Neuron (in vitro differentiated cells): ENCODE measurements around the gene WNT8B.
A peak's percentile ranks its signal among the peaks of the same experiment; 100 is the strongest.

Source experiments
- H2AFZ ChIP-seq: one replicate; pipeline ENCODE4 v1.6.1; 2013; ENCODE audit warnings: low read depth, mild to moderate bottlenecking, inconsistent platforms, low read length, moderate library complexity
- H3K27me3 ChIP-seq: one replicate; pipeline ENCODE4 v1.6.1; 2013; ENCODE audit warnings: low read length; ENCODE audit not compliant: insufficient read depth
- H3K36me3 ChIP-seq: one replicate; pipeline ENCODE4 v1.6.1; 2013; ENCODE audit warnings: low read length; ENCODE audit not compliant: insufficient read depth
- H3K4me1 ChIP-seq: one replicate; pipeline ENCODE4 v1.6.1; 2013; ENCODE audit warnings: low read length; ENCODE audit not compliant: insufficient read depth
- H3K4me3 ChIP-seq: 2 replicates; pipeline ENCODE4 v1.5.1; 2013; ENCODE audit warnings: mild to moderate bottlenecking, low read length, moderate library complexity
- H3K9me3 ChIP-seq: one replicate; pipeline ENCODE4 v1.6.1; 2013; ENCODE audit warnings: low read length

Gene WNT8B

GRCh38 chr10:100529475-100530298 is 66.9 kb downstream of the WNT8B start, which contains the start of gene NDUFB8:
TSS of gene NDUFB8 (minus strand) at chr10:100529871. CDS start at chr10:100529851, 20 bp downstream.
- peak within 1 kb of the TSS; percentile 85 for H3K4me3 ChIP-seq
- no peaks in the 10 kb centered on the region for H3K9me3 ChIP-seq
- H2AFZ ChIP-seq = peak within 1 kb of the TSS; percentile 85
- peaks cover 23% of the 10 kb centered on the region for H3K36me3 ChIP-seq
- no peaks in the 10 kb centered on the region for H3K27me3 ChIP-seq
- peaks cover 15% of the 10 kb centered on the region for H3K4me1 ChIP-seq

- H3K4me3 ChIP-seq = no peak overlapping the region
- peaks cover 23% of the 10 kb centered on the region for H3K4me1 ChIP-seq
- no peaks in the 10 kb centered on the region for H3K27me3 ChIP-seq
- no peak overlapping the region for H2AFZ ChIP-seq
- peaks cover 3% of the 10 kb centered on the region for H3K36me3 ChIP-seq
- H3K9me3 ChIP-seq = no peaks in the 10 kb centered on the region
These were observed 69.0 kb downstream of the WNT8B start for GRCh38 chr10:100531761-100532160.
